H1 (cell line): ENCODE results near the gene TMEM107. TPM values are rescaled to one million over a fixed set of nuclear protein-coding genes. Genes with fewer than 3 reads are reported as not detected.

Experiments
- CTCF ChIA-PET: fragments of 300-600 bp; sonication (Branson Sonifier 250); formaldehyde crosslinking; loops from one replicate; lab custom pipeline; 2021; ENCODE audit not compliant: partially characterized antibody; lab: Charles Lee
- POLR2A ChIA-PET: fragments of 300-600 bp; sonication (Branson Sonifier 250); formaldehyde crosslinking; loops from one replicate; lab custom pipeline; 2021; ENCODE audit warnings: inconsistent platforms; ENCODE audit not compliant: partially characterized antibody; lab: Charles Lee
- DNase-seq, 2 experiments: peaks; one replicate each; pipeline versions ENCODE4 v3.0.0 to v3.0.0-alpha.2; 2010 to 2022; ENCODE audit warnings: low spot score in 2 of 2, low read depth in 1 of 2, mixed read lengths in 1 of 2
- FAIRE-seq: peaks from 2 replicates; lab custom pipeline; 2011; peaks lifted over from hg19 to GRCh38; lab: Jason Lieb, UNC
- H2AFZ ChIP-seq: 2 replicates; pipeline ENCODE4 v1.8.1; 2012; ENCODE audit warnings: low read length, inconsistent platforms
- H2AK5ac ChIP-seq: 2 replicates; pipeline ENCODE4 v1.6.1; 2013; ENCODE audit warnings: low read depth, low read length
- H2BK120ac ChIP-seq: replicated peaks from 2 replicates; pipeline ENCODE3; 2013; ENCODE audit warnings: low read depth, low read length, inconsistent platforms
- H2BK12ac ChIP-seq: 2 replicates; pipeline ENCODE4 v1.6.1; 2013; ENCODE audit warnings: low read depth, low read length
- H2BK15ac ChIP-seq: 2 replicates; pipeline ENCODE4 v1.6.1; 2013; ENCODE audit warnings: low read length
- H2BK20ac ChIP-seq: 2 replicates; pipeline ENCODE4 v1.6.1; 2013; ENCODE audit warnings: low read length
- H2BK5ac ChIP-seq: 2 replicates; pipeline ENCODE4 v1.6.1; 2013; ENCODE audit warnings: low read depth, low read length
- H3K14ac ChIP-seq: 2 replicates; pipeline ENCODE4 v1.6.1; 2013; ENCODE audit warnings: inconsistent platforms; ENCODE audit not compliant: insufficient read length
- H3K18ac ChIP-seq: 2 replicates; pipeline ENCODE4 v1.6.1; 2013; ENCODE audit warnings: low read length; ENCODE audit errors: extremely low read depth
- H3K23ac ChIP-seq: 2 replicates; pipeline ENCODE4 v1.6.1; 2013; ENCODE audit warnings: inconsistent platforms; ENCODE audit not compliant: insufficient read length
- H3K23me2 ChIP-seq: 2 replicates; pipeline ENCODE4 v1.6.1; 2013; ENCODE audit warnings: low read depth, low read length
- H3K27ac ChIP-seq: 2 replicates; pipeline ENCODE4 v1.6.1; 2011; ENCODE audit warnings: low read depth, low read length, inconsistent platforms
- H3K27me3 ChIP-seq, 4 experiments: replicated peaks in 1 of 4; 1 replicate in 1 of 4; 2 replicates in 3 of 4; pipeline versions ENCODE4 v1.6.1 to v1.8.1; 2011 to 2013; ENCODE audit warnings: low read length in 3 of 4, mild to moderate bottlenecking in 3 of 4, inconsistent platforms in 2 of 4, mixed read lengths in 2 of 4, moderate library complexity in 1 of 4; ENCODE audit not compliant: control insufficient read depth in 3 of 4, insufficient read depth in 3 of 4; ENCODE audit errors: extremely low read depth in 1 of 4
- H3K36me3 ChIP-seq, 4 experiments: 2 replicates each; pipeline versions ENCODE4 v1.6.1 to v1.8.1; 2011 to 2013; ENCODE audit warnings: mild to moderate bottlenecking in 4 of 4, low read length in 3 of 4, moderate library complexity in 2 of 4, control low read depth in 1 of 4, inconsistent platforms in 1 of 4; ENCODE audit not compliant: insufficient read depth in 4 of 4, control insufficient read depth in 2 of 4
- H3K4ac ChIP-seq: replicated peaks from 2 replicates; pipeline ENCODE3; 2013; ENCODE audit warnings: low read length, low read depth, mixed read lengths, inconsistent platforms; ENCODE audit not compliant: insufficient read length
- H3K4me1 ChIP-seq, 4 experiments: replicated peaks in 1 of 4; 1 replicate in 1 of 4; 2 replicates in 3 of 4; pipeline versions ENCODE4 v1.6.1 to v1.8.1; 2011 to 2013; ENCODE audit warnings: low read length in 3 of 4, inconsistent platforms in 2 of 4, mixed read lengths in 1 of 4; ENCODE audit not compliant: insufficient read depth in 4 of 4, control insufficient read depth in 3 of 4
- H3K4me2 ChIP-seq, 2 experiments: 2 replicates each; pipeline versions ENCODE4 v1.6.1 to v1.8.1; 2011 to 2013; ENCODE audit warnings: low read depth in 2 of 2, low read length in 2 of 2, control low read depth in 1 of 2, inconsistent platforms in 1 of 2, mild to moderate bottlenecking in 1 of 2; ENCODE audit not compliant: insufficient read depth in 1 of 2
- H3K4me3 ChIP-seq, 4 experiments: fragments of 200-600, 300-600 bp in 1 of 4; sonication (generic), shearing (Covaris generic), sonication (Bioruptor Twin) in 1 of 4; 2 replicates each; pipeline versions ENCODE4 v1.5.1 to v1.8.1; 2011 to 2016; ENCODE audit warnings: low read length in 4 of 4, low read depth in 3 of 4, control low read depth in 2 of 4, inconsistent platforms in 2 of 4, mild to moderate bottlenecking in 2 of 4, mixed read lengths in 1 of 4, moderate library complexity in 1 of 4; ENCODE audit not compliant: insufficient read depth in 2 of 4; ENCODE audit errors: extremely low read depth in 1 of 4
- H3K56ac ChIP-seq: replicated peaks from 2 replicates; pipeline ENCODE3; 2013; ENCODE audit warnings: low read depth, mild to moderate bottlenecking, mixed read lengths, low read length, inconsistent platforms; ENCODE audit not compliant: insufficient read length
- H3K79me1 ChIP-seq: 2 replicates; pipeline ENCODE4 v1.6.1; 2013; ENCODE audit warnings: low read depth, low read length, control low read depth
- H3K79me2 ChIP-seq, 2 experiments: 2 replicates each; pipeline versions ENCODE4 v1.6.1 to v1.8.1; 2012 to 2013; ENCODE audit warnings: low read length in 2 of 2, mild to moderate bottlenecking in 2 of 2, inconsistent platforms in 1 of 2; ENCODE audit not compliant: insufficient read depth in 2 of 2, control insufficient read depth in 1 of 2
- H3K9ac ChIP-seq, 4 experiments: replicated peaks in 1 of 4; 1 replicate in 1 of 4; 2 replicates in 3 of 4; pipeline versions ENCODE4 v1.6.1 to v1.8.1; 2011 to 2013; ENCODE audit warnings: low read depth in 3 of 4, low read length in 3 of 4, control low read depth in 2 of 4, mild to moderate bottlenecking in 2 of 4, moderate library complexity in 2 of 4, inconsistent platforms in 1 of 4; ENCODE audit errors: extremely low read depth in 1 of 4
- H3K9me3 ChIP-seq, 2 experiments: 2 replicates each; pipeline versions ENCODE4 v1.6.1 to v1.8.1; 2012 to 2013; ENCODE audit warnings: mild to moderate bottlenecking in 2 of 2, moderate library complexity in 2 of 2, control low read depth in 1 of 2, inconsistent platforms in 1 of 2, low read depth in 1 of 2, low read length in 1 of 2, mixed read lengths in 1 of 2; ENCODE audit not compliant: insufficient read depth in 2 of 2
- H4K20me1 ChIP-seq, 2 experiments: replicated peaks in 1 of 2; 2 replicates each; pipeline versions ENCODE3 to v1.8.1; 2011 to 2013; ENCODE audit warnings: inconsistent platforms in 2 of 2, low read length in 2 of 2, mild to moderate bottlenecking in 1 of 2; ENCODE audit not compliant: insufficient read depth in 2 of 2, control insufficient read depth in 1 of 2
- H4K5ac ChIP-seq: 2 replicates; pipeline ENCODE4 v1.6.1; 2013; ENCODE audit warnings: low read length, low read depth, mixed read lengths, inconsistent platforms; ENCODE audit not compliant: insufficient read length
- H4K8ac ChIP-seq: 2 replicates; pipeline ENCODE4 v1.8.0; 2013; ENCODE audit warnings: mild to moderate bottlenecking, moderate library complexity, low read length, inconsistent platforms; ENCODE audit not compliant: insufficient read depth; ENCODE audit errors: extremely low read depth
- H4K91ac ChIP-seq: replicated peaks from 2 replicates; pipeline ENCODE3; 2013; ENCODE audit warnings: low read length, mixed read lengths, inconsistent platforms; ENCODE audit not compliant: insufficient read length
- ASH2L ChIP-seq: fragments of 200-600, 300-600 bp; sonication (generic); IDR thresholded peaks from one replicate; pipeline ENCODE4 v1.7.1; 2017; ENCODE audit warnings: low read length
- BCL11A ChIP-seq, 2 experiments: IDR thresholded peaks; one replicate each; pipeline ENCODE4 v1.6.1; 2011; ENCODE audit warnings: low read depth in 2 of 2, low read length in 2 of 2, mild to moderate bottlenecking in 2 of 2
- E2F6 ChIP-seq: IDR thresholded peaks from 2 replicates; pipeline ENCODE4 v1.6.1; 2012; ENCODE audit warnings: inconsistent platforms
- EGR1 ChIP-seq: IDR thresholded peaks from 2 replicates; pipeline ENCODE4 v1.6.1; 2011; ENCODE audit warnings: low read depth, low read length, borderline replicate concordance
- MAX ChIP-seq: IDR thresholded peaks from 2 replicates; pipeline ENCODE4 v1.6.1; 2012; ENCODE audit warnings: inconsistent platforms
- POLR2A ChIP-seq, 2 experiments: IDR thresholded peaks; 1 replicate in 1 of 2; 2 replicates in 1 of 2; pipeline ENCODE4 v1.6.1; 2011; ENCODE audit warnings: low read depth in 2 of 2, low read length in 2 of 2, mild to moderate bottlenecking in 2 of 2; ENCODE audit errors: control extremely low read depth in 1 of 2
- RBBP5 ChIP-seq: IDR thresholded peaks from 2 replicates; pipeline ENCODE4 v1.7.1; 2012; ENCODE audit warnings: low read depth, mild to moderate bottlenecking, inconsistent platforms, low read length, moderate library complexity, borderline replicate concordance
- TCF12 ChIP-seq: IDR thresholded peaks from 2 replicates; pipeline ENCODE4 v1.6.1; 2011; ENCODE audit warnings: low read depth, mild to moderate bottlenecking, low read length
- TEAD4 ChIP-seq: IDR thresholded peaks from 2 replicates; pipeline ENCODE4 v1.6.1; 2012; ENCODE audit warnings: low read depth, low read length, inconsistent platforms, mixed read lengths
- WGBS, 2 experiments: shearing (Covaris generic) in 1 of 2; methylation state at CpG; one replicate each; pipeline versions ENCODE4 v1.1.6 to v1.1.7; 2013 to 2015; ENCODE audit warnings: low lambda C conversion rate in 2 of 2, mixed read lengths in 2 of 2, inconsistent platforms in 1 of 2, low coverage in 1 of 2, missing lambda C conversion rate in 1 of 2; ENCODE audit not compliant: insufficient replicate concordance in 2 of 2, insufficient coverage in 1 of 2, insufficient read length in 1 of 2; ENCODE audit errors: extremely low coverage in 1 of 2, missing lambda C conversion rate in 1 of 2; 5-methylcytosine and 5-hydroxymethylcytosine counted together
- polyA plus RNA-seq, 7 experiments: library from polyadenylated mRNA; depleted of rRNA in 3 of 7; stranded (reverse) in 5 of 7; unstranded in 2 of 7; fragments of >200 nt in 5 of 7; fragments of 200-250 nt in 2 of 7; gene quantifications; 1 replicate in 5 of 7; 2 replicates in 1 of 7; 4 replicates in 1 of 7; pipeline versions ENCODE4 v1.2.1 to v1.2.3, GENCODE V29; 2011 to 2013; ENCODE audit warnings: missing spikeins in 2 of 7, mixed read lengths in 2 of 7
- total RNA-seq: library from RNA; stranded (reverse); fragmentation: NEBNext Ultra II Directional; extraction: Animal tissue kit (Norgen Biotek cat#: 25700); gene quantifications from 2 replicates; pipeline ENCODE4 v1.2.1, GENCODE V29; 2021

The TMEM107 gene
- total and polyA plus RNA-seq, 2 of the 8 experiments (the other 6 are each of a cell fraction or from before 2014, with no cell fraction given) = 17.3 to 21.5 TPM

- H3K4me2 ChIP-seq = no peak overlapping the region; a peak in 1 of 4 replicates
- no peak overlapping the region for H3K9ac ChIP-seq
Measured at GRCh38 chr17:8160741-8161221, 15.4 kb downstream of the TMEM107 start.

More at GRCh38 chr17:8160741-8161221, 15.4 kb downstream of the TMEM107 start:
- Histone ChIP-seq H3K56ac (no peak overlapping the region), H2BK120ac (no peak overlapping the region), H3K9me3 (no peaks in the 10 kb centered on the region), H4K91ac (no peak overlapping the region), H4K5ac (no peak overlapping the region), H4K20me1 (peaks cover 8 to 9% of the 10 kb centered on the region in 2 experiments), H4K8ac (no peak overlapping the region; the same call in 1 of the 2 replicates), H3K36me3 (peaks cover 0 to 10% (median 5%) of the 10 kb centered on the region in 4 experiments; a peak in 6 of 8 replicates), H3K4ac (no peak overlapping the region), H3K18ac (no peak overlapping the region), H3K23ac (no peak overlapping the region), H2BK5ac (no peak overlapping the region; the same call in 1 of the 2 replicates), H2BK12ac (0 out of 2 replicates have a peak overlapping the region, but pooled peaks have one; percentile 50), H2AK5ac (no peak overlapping the region), H3K4me3 (no peak overlapping the region), H3K27ac (no peak overlapping the region), H2AFZ (no peak overlapping the region), H3K14ac (no peak overlapping the region), H3K27me3 (no peaks in the 10 kb centered on the region), H3K79me1 (peaks cover 8% of the 10 kb centered on the region), H2BK15ac (no peak overlapping the region), H3K23me2 (peaks cover 24% of the 10 kb centered on the region), H3K4me1 (peaks cover 4 to 29% (median 23%) of the 10 kb centered on the region in 4 experiments), H3K79me2 (peaks cover 0 to 15% of the 10 kb centered on the region in 2 experiments; a peak in 2 of 4 replicates), H2BK20ac (no peak overlapping the region)
- DNase-seq (no peak), FAIRE-seq (no peak)
- 89% methylated on average over 5 of the region's 5 CpGs; no CpG with 5 or more reads in 1 of the 2 experiments for WGBS, 2 experiments
- ChIA-PET POLR2A (interaction anchor here (0.7 to 15.7 kb wide), 7 partner anchors 10 to 40 kb away, joined by 3 to 289 read pairs (median 4); partner anchors contain the start of gene TMEM107), CTCF (interaction anchor here (0.7 to 10.3 kb wide), 5 partner anchors 10 to 40 kb away, joined by 3 to 133 read pairs (median 4); partner anchors contain the start of gene ALOXE3)
- TF ChIP-seq EGR1 = no peak
- no peak for TF ChIP-seq TEAD4
- TF ChIP-seq ASH2L = no peak
- no peak for TF ChIP-seq E2F6
- no peak for TF ChIP-seq RBBP5
- no peak for TF ChIP-seq BCL11A (IDR thresholded peaks at IDR 0.05; ENCODE audit: low read depth in 2 of 2, low read length in 2 of 2)
- no peak for TF ChIP-seq MAX
- no peak for TF ChIP-seq POLR2A (IDR thresholded peaks at IDR 0.05; ENCODE audit: control extremely low read depth in 1 of 2, low read depth in 2 of 2, low read length in 2 of 2)
- TF ChIP-seq TCF12 = no peak
